ENCODE data around the gene ITGA11.
"Not testable (repeated sequence)": the region's sequence is repeated elsewhere in the genome, so short reads cannot be mapped to it uniquely, and the experiment has no call there.

The ITGA11 gene

GRCh38 chr15:68425428-68426060 lies 6.4 kb downstream of the ITGA11 start:
- DNase-seq = no peak

GRCh38 chr15:68424754-68425390 lies 7.1 kb downstream of the ITGA11 start:
- DNase-seq = no peak

GRCh38 chr15:68423359-68424296 lies 8.3 kb downstream of the ITGA11 start:
- DNase-seq = no peak

- DNase-seq = not testable (repeated sequence)
Measured at GRCh38 chr15:68422403-68423145, 9.4 kb downstream of the ITGA11 start.

GRCh38 chr15:68421798-68422402 lies 10.1 kb downstream of the ITGA11 start:
- DNase-seq = no peak

- no peak for DNase-seq
Measured at GRCh38 chr15:68421115-68421551, 10.8 kb downstream of the ITGA11 start.

GRCh38 chr15:68420186-68420684 lies 11.7 kb downstream of the ITGA11 start:
- no peak for DNase-seq

- no peak for DNase-seq
Measured at GRCh38 chr15:68419301-68420175, 12.4 kb downstream of the ITGA11 start.

GRCh38 chr15:68418611-68419161 lies 13.3 kb downstream of the ITGA11 start:
- no peak for DNase-seq

- no peak for DNase-seq
Measured at GRCh38 chr15:68417897-68418296, 14.1 kb downstream of the ITGA11 start.

GRCh38 chr15:68417051-68417450 lies 14.9 kb downstream of the ITGA11 start:
- no peak for DNase-seq

- DNase-seq = no peak
Measured at GRCh38 chr15:68416158-68416535, 15.8 kb downstream of the ITGA11 start.

GRCh38 chr15:68415501-68416157 lies 16.3 kb downstream of the ITGA11 start:
- DNase-seq = no peak

GRCh38 chr15:68415061-68415460 lies 16.9 kb downstream of the ITGA11 start:
- no peak for DNase-seq

GRCh38 chr15:68414591-68414990 lies 17.4 kb downstream of the ITGA11 start:
- no peak for DNase-seq

- no peak for DNase-seq
Measured at GRCh38 chr15:68414206-68414555, 17.8 kb downstream of the ITGA11 start.

GRCh38 chr15:68413363-68414205 lies 18.4 kb downstream of the ITGA11 start:
- DNase-seq = no peak

GRCh38 chr15:68412218-68412617 lies 19.7 kb downstream of the ITGA11 start:
- DNase-seq = no peak

GRCh38 chr15:68411735-68412134 lies 20.2 kb downstream of the ITGA11 start:
- no peak for DNase-seq

GRCh38 chr15:68411343-68411675 lies 20.7 kb downstream of the ITGA11 start:
- no peak for DNase-seq
